Myometrial cell (primary cell): ENCODE results near the gene ESX1. TPM values are rescaled to one million over a fixed set of nuclear protein-coding genes. Genes with fewer than 3 reads are reported as not detected.

Experiments used
- total RNA-seq: library from RNA; depleted of rRNA; stranded (reverse); fragments of >200 nt; gene quantifications from 2 replicates; pipeline ENCODE4 v1.2.3, GENCODE V29; 2015

The ESX1 gene
- total RNA-seq: 1.4 and 8.2 TPM in 2 replicates

DNA sequence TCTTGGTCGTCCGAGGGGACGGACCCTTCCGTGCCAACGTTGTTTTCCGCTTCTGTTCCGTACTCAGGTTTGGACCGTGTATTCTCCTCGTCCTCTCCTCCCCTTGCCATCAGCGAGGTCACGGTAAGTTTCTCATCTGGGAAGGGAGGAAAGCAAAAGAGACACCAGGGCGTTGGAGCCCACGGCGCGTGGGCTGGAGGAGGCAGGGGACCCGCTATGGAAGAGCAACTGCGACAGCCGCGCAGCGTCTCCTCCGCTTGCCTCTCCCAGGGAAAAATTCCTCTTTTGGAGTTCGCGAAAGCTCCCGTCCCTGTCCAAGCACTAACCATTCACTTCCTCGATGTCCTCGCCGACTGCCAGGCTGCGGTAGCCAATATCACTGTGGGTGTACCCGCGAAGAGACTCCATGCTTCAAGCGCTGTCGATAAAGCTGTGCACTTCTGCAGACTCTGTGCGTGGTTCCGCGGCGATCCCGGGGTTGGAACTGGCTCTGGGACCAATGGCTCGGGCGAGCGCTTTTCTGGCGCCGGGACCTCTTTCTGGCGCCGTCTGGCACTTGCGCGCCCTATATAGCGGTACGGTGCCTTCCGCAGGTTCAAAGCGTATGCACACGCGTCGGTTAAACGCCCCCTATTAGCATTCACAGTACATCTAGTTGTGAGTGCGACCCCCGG lies at the start of gene ESX1:
Gene ESX1, minus strand, starts transcription at position 492 of the 674 bp plus-strand sequence. Its CDS starts 84 bp downstream, at position 408.

Other genes with a start within 250 kb of the ESX1 start
- gene H2BW1, start 241.2 kb downstream of the ESX1 start, total RNA-seq: not detected in 2 replicates
- gene H2BW2, start 215.0 kb downstream of the ESX1 start, total RNA-seq: not detected in 2 replicates
- 0.35 and 3.2 TPM in 2 replicates for gene TMSB15C, start 178.7 kb downstream of the ESX1 start, total RNA-seq
- gene ZCCHC18, start 142.4 kb downstream of the ESX1 start, total RNA-seq: under 0.01 and 0.18 TPM in 2 replicates
- 1.7 and 4.3 TPM in 2 replicates for gene SLC25A53, start 97.9 kb downstream of the ESX1 start, total RNA-seq
- 8.4 and 13.1 TPM in 2 replicates for gene FAM199X, start 88.5 kb downstream of the ESX1 start, total RNA-seq